WERI-Rb-1 (cell line): ENCODE results near the gene TOP3B.
A peak's percentile ranks its signal among the peaks of the same experiment; 100 is the strongest.

Experiments used
- DNase-seq: peaks from one replicate; pipeline ENCODE4 v3.0.0-alpha.2; 2020
- H3K27ac ChIP-seq: fragments of 250-450 bp; sonication (Bioruptor Pico); 2 replicates; pipeline ENCODE4 v1.5.1; 2020; ENCODE audit warnings: mild to moderate bottlenecking, moderate library complexity
- H3K27me3 ChIP-seq: fragments of 250-450 bp; sonication (Bioruptor Pico); 2 replicates; pipeline ENCODE4 v1.5.1; 2021; ENCODE audit warnings: mild to moderate bottlenecking, low read depth, moderate library complexity; ENCODE audit not compliant: insufficient read depth, severe bottlenecking
- H3K36me3 ChIP-seq: fragments of 250-450 bp; sonication (Bioruptor Pico); 2 replicates; pipeline ENCODE4 v1.5.1; 2020; ENCODE audit warnings: mild to moderate bottlenecking, moderate library complexity
- H3K4me3 ChIP-seq: 2 replicates; pipeline ENCODE4 v1.5.1; 2011; ENCODE audit warnings: low read depth, mild to moderate bottlenecking, control low read depth, low read length
- H3K9me3 ChIP-seq: fragments of 250-450 bp; sonication (Bioruptor Pico); 2 replicates; pipeline ENCODE4 v1.5.1; 2021; ENCODE audit warnings: mild to moderate bottlenecking, moderate library complexity; ENCODE audit not compliant: severe bottlenecking
- CTCF ChIP-seq: IDR thresholded peaks from 2 replicates; pipeline ENCODE4 v1.5.1; 2011; ENCODE audit warnings: low read depth, mild to moderate bottlenecking, control low read depth, inconsistent platforms, low read length

Gene TOP3B

GRCh38 chr22:21982338-21982965 lies at the start of gene TOP3B:
Gene TOP3B (minus strand): TSS chr22:21982787. CDS start chr22:21975709, 7,078 bp downstream.
- H3K27me3 ChIP-seq = no peaks in the 10 kb centered on the region

GRCh38 chr22:22031183-22031945 lies 48.8 kb upstream of the TOP3B start:
- Histone ChIP-seq H3K9me3 (no peaks in the 10 kb centered on the region), H3K27me3 (no peaks in the 10 kb centered on the region), H3K4me3 (no peak overlapping the region), H3K27ac (no peak overlapping the region), H3K36me3 (no peaks in the 10 kb centered on the region)
- no peak for DNase-seq
- TF ChIP-seq CTCF = no peak

More at GRCh38 chr22:21982338-21982965, at the start of gene TOP3B:
- no peak for TF ChIP-seq CTCF
- Histone ChIP-seq H3K4me3 (peak within 1 kb of the TSS; percentile 99), H3K9me3 (no peaks in the 10 kb centered on the region), H3K36me3 (peaks cover 2% of the 10 kb centered on the region), H3K27ac (peak within 1 kb of the TSS; percentile 79)
- peak; percentile 82 for DNase-seq

GRCh38 chr22:22030493-22031182 lies 48.1 kb upstream of the TOP3B start:
- H3K36me3 ChIP-seq = no peaks in the 10 kb centered on the region
- peak; percentile 51 for DNase-seq
- peak; percentile 82 for TF ChIP-seq CTCF
- no peak overlapping the region for H3K27ac ChIP-seq
- no peak overlapping the region for H3K4me3 ChIP-seq
- no peaks in the 10 kb centered on the region for H3K9me3 ChIP-seq
- no peaks in the 10 kb centered on the region for H3K27me3 ChIP-seq

- H3K27me3 ChIP-seq = no peaks in the 10 kb centered on the region
- no peaks in the 10 kb centered on the region for H3K9me3 ChIP-seq
- TF ChIP-seq CTCF = no peak
- H3K4me3 ChIP-seq = no peak overlapping the region
- no peaks in the 10 kb centered on the region for H3K36me3 ChIP-seq
- no peak overlapping the region for H3K27ac ChIP-seq
- DNase-seq = no peak
Observed at GRCh38 chr22:22027955-22028354, 45.4 kb upstream of the TOP3B start.

- no peaks in the 10 kb centered on the region for H3K9me3 ChIP-seq
- H3K27me3 ChIP-seq = no peaks in the 10 kb centered on the region
- no peak for TF ChIP-seq CTCF
- H3K4me3 ChIP-seq = no peak overlapping the region
- DNase-seq = no peak
- no peak overlapping the region for H3K27ac ChIP-seq
- no peaks in the 10 kb centered on the region for H3K36me3 ChIP-seq
Observed at GRCh38 chr22:22026157-22026831, 43.7 kb upstream of the TOP3B start.
